A375 (cell line): ENCODE measurements around the gene ALOX5AP. TPM values are rescaled to one million over a fixed set of nuclear protein-coding genes. Genes with fewer than 3 reads are reported as not detected.

Source experiments
- total RNA-seq: library from RNA; depleted of rRNA; stranded (reverse); fragments of >200 nt; shearing (Covaris generic); gene quantifications from 2 replicates; pipeline ENCODE4 v1.2.3, GENCODE V29; 2014; rRNA removed

The ALOX5AP gene
- total RNA-seq: not detected in 2 replicates

GRCh38 chr13:30735025-30735871 is at the start of gene ALOX5AP:
Gene ALOX5AP, plus strand, starts transcription at chr13:30735543. Its CDS starts 63 bp downstream, at chr13:30735606.

Other genes with a start within 250 kb of the ALOX5AP start
- 10.2 and 11.0 TPM in 2 replicates for gene USPL1, start 117.6 kb upstream of the ALOX5AP start, total RNA-seq
- not detected in 2 replicates for gene MEDAG, start 170.7 kb downstream of the ALOX5AP start, total RNA-seq
- gene TEX26, start 197.1 kb downstream of the ALOX5AP start, total RNA-seq: not detected in 2 replicates